ENCODE data around the gene WDR13. TPM values are rescaled to one million over a fixed set of nuclear protein-coding genes. Genes with fewer than 3 reads are reported as not detected.

Gene WDR13
- total RNA-seq, 1 donor from 2014 or later: 121 TPM

GRCh38 chrX:48589482-48590162 is 7.7 kb upstream of the WDR13 start:
- H3K27me3 ChIP-seq: no peaks in the 10 kb centered on the region
- DNase-seq: no peak
- intact Hi-C loops (cut with DNase I): no loop called here
- H3K4me3 ChIP-seq: no peak overlapping the region
- no peak overlapping the region for H3K27ac ChIP-seq
- TF ChIP-seq CTCF (IDR thresholded peaks at IDR 0.05): no peak
- no peaks in the 10 kb centered on the region for H3K9me3 ChIP-seq
- ATAC-seq: no peak
- no peaks in the 10 kb centered on the region for H3K4me1 ChIP-seq
- no peaks in the 10 kb centered on the region for H3K36me3 ChIP-seq

- Histone ChIP-seq H3K27ac (peak overlapping the region; percentile 77), H3K9me3 (no peaks in the 10 kb centered on the region), H3K27me3 (no peaks in the 10 kb centered on the region), H3K4me3 (no peak overlapping the region), H3K4me1 (no peaks in the 10 kb centered on the region), H3K36me3 (no peaks in the 10 kb centered on the region)
- DNase-seq (no peak), ATAC-seq (no peak)
- intact Hi-C loops (cut with DNase I): no loop called here
- no peak for TF ChIP-seq CTCF (IDR thresholded peaks at IDR 0.05)
These were observed 6.8 kb upstream of the WDR13 start for GRCh38 chrX:48590203-48591103.

GRCh38 chrX:48591255-48591791 is 6.0 kb upstream of the WDR13 start:
- H3K27me3 ChIP-seq: no peaks in the 10 kb centered on the region
- no peaks in the 10 kb centered on the region for H3K36me3 ChIP-seq
- TF ChIP-seq CTCF (IDR thresholded peaks at IDR 0.05): peak; percentile 28
- intact Hi-C loops (cut with DNase I): no loop called here
- no peaks in the 10 kb centered on the region for H3K4me1 ChIP-seq
- H3K9me3 ChIP-seq: no peaks in the 10 kb centered on the region
- ATAC-seq: peak; percentile 93
- H3K27ac ChIP-seq: peak overlapping the region; percentile 77
- no peak overlapping the region for H3K4me3 ChIP-seq
- DNase-seq: no peak

GRCh38 chrX:48592971-48593370 is 4.3 kb upstream of the WDR13 start:
- no peak overlapping the region for H3K27ac ChIP-seq
- DNase-seq (no peak), ATAC-seq (no peak)
- no peaks in the 10 kb centered on the region for H3K27me3 ChIP-seq
- intact Hi-C loops (cut with DNase I): no loop called here
- H3K4me3 ChIP-seq: no peak overlapping the region
- no peaks in the 10 kb centered on the region for H3K4me1 ChIP-seq
- H3K36me3 ChIP-seq: no peaks in the 10 kb centered on the region
- H3K9me3 ChIP-seq: no peaks in the 10 kb centered on the region
- TF ChIP-seq CTCF (IDR thresholded peaks at IDR 0.05): no peak

- Histone ChIP-seq H3K4me1 (no peaks in the 10 kb centered on the region), H3K9me3 (no peaks in the 10 kb centered on the region), H3K4me3 (no peak overlapping the region), H3K27ac (no peak overlapping the region), H3K27me3 (no peaks in the 10 kb centered on the region), H3K36me3 (peaks cover 14% of the 10 kb centered on the region)
- no peak for TF ChIP-seq CTCF (IDR thresholded peaks at IDR 0.05)
- ATAC-seq (no peak), DNase-seq (no peak)
- intact Hi-C loops (cut with DNase I): no loop called here
These were observed 1.4 kb upstream of the WDR13 start for GRCh38 chrX:48595929-48596328.
